Measurements from ENCODE around the gene PPM1E.

- no peak for TF ChIP-seq TARDBP (IDR thresholded peaks at IDR 0.05)
- no peak for TF ChIP-seq ZNF384 (IDR thresholded peaks at IDR 0.05)
- no peak for TF ChIP-seq SP1 (IDR thresholded peaks at IDR 0.05)
- TF ChIP-seq PKNOX1 (IDR thresholded peaks at IDR 0.05), result no peak
- TF ChIP-seq SUZ12 (IDR thresholded peaks at IDR 0.05), result no peak
- no peak for TF ChIP-seq FOXM1 (IDR thresholded peaks at IDR 0.05; ENCODE audit: borderline replicate concordance)
- no peak for TF ChIP-seq NFRKB (IDR thresholded peaks at IDR 0.05)
Observed at GRCh38 chr17:58965221-58965620, 209.6 kb downstream of the PPM1E start.
